Neural cell (in vitro differentiated cells): ENCODE data around the gene PTK7. TPM values are rescaled to one million over a fixed set of nuclear protein-coding genes. Genes with fewer than 3 reads are reported as not detected.

ENCODE experiments used
- H2AFZ ChIP-seq: fragments of 200-600, 300-800 bp; sonication (generic), shearing (Covaris generic); 2 replicates; pipeline ENCODE4 v1.6.0; 2014; ENCODE audit warnings: low read depth, mild to moderate bottlenecking, antibody characterized with exemption, low read length, moderate library complexity
- H3F3A ChIP-seq: fragments of 200-600 bp; shearing (Covaris generic); 2 replicates; pipeline ENCODE4 v1.6.1; 2016; ENCODE audit warnings: mild to moderate bottlenecking, moderate library complexity, mixed read lengths, antibody characterized with exemption, low read length; ENCODE audit not compliant: insufficient read depth, poor library complexity, severe bottlenecking
- H3K27ac ChIP-seq: fragments of 200-600, 300-800 bp; sonication (generic), shearing (Covaris generic); 2 replicates; pipeline ENCODE4 v1.5.1; 2014; ENCODE audit warnings: mild to moderate bottlenecking, low read length, moderate library complexity
- H3K27me3 ChIP-seq: fragments of 300-800, 200-600 bp; sonication (generic), shearing (Covaris generic); 2 replicates; pipeline ENCODE4 v1.6.0; 2014; ENCODE audit warnings: mild to moderate bottlenecking, low read depth, low read length, moderate library complexity; ENCODE audit not compliant: insufficient read depth
- H3K36me3 ChIP-seq: fragments of 300-800, 200-600 bp; sonication (generic), shearing (Covaris generic); 2 replicates; pipeline ENCODE4 v1.5.1; 2014; ENCODE audit warnings: mild to moderate bottlenecking, antibody characterized with exemption, low read length, moderate library complexity; ENCODE audit not compliant: insufficient read depth
- H3K4me2 ChIP-seq: fragments of 300-800, 200-600 bp; sonication (generic), shearing (Covaris generic); 2 replicates; pipeline ENCODE4 v1.6.0; 2014; ENCODE audit warnings: mild to moderate bottlenecking, low read length
- H3K4me3 ChIP-seq: fragments of 300-800, 200-600 bp; sonication (generic), shearing (Covaris generic); 2 replicates; pipeline ENCODE4 v1.5.1; 2014; ENCODE audit warnings: mild to moderate bottlenecking, low read length, moderate library complexity
- H3K79me2 ChIP-seq: fragments of 200-600 bp; shearing (Covaris generic); replicated peaks from 2 replicates; pipeline ENCODE4 v1.6.0; 2014; ENCODE audit warnings: mild to moderate bottlenecking, low read length, moderate library complexity; ENCODE audit not compliant: insufficient read depth
- H3K9ac ChIP-seq: fragments of 300-800, 200-600 bp; sonication (generic), shearing (Covaris generic); 2 replicates; pipeline ENCODE4 v1.6.1; 2016; ENCODE audit warnings: mild to moderate bottlenecking, low read length, mixed read lengths
- H3K9me2 ChIP-seq: fragments of 200-600 bp; shearing (Covaris generic); 2 replicates; pipeline ENCODE4 v1.6.1; 2016; ENCODE audit warnings: mild to moderate bottlenecking, low read length, mixed read lengths; ENCODE audit not compliant: insufficient read depth
- H3K9me3 ChIP-seq: fragments of 200-600, 300-800 bp; sonication (generic), shearing (Covaris generic); 2 replicates; pipeline ENCODE4 v1.6.1; 2016; ENCODE audit warnings: mild to moderate bottlenecking, mixed run types, low read length, moderate library complexity, mixed read lengths
- H4K20me1 ChIP-seq: fragments of 200-600 bp; shearing (Covaris generic); 2 replicates; pipeline ENCODE4 v1.6.1; 2016; ENCODE audit warnings: mild to moderate bottlenecking, mixed run types; ENCODE audit not compliant: insufficient read depth
- CTCF ChIP-seq: fragments of 450-650 bp; IDR thresholded peaks from 2 replicates; pipeline ENCODE4 v1.5.1; 2014; ENCODE audit warnings: antibody characterized with exemption, mild to moderate bottlenecking, moderate library complexity; ENCODE audit not compliant: poor library complexity, severe bottlenecking
- EP300 ChIP-seq: fragments of 450-650 bp; conservative IDR thresholded peaks from 2 replicates; pipeline ENCODE4 v1.6.1; 2014; ENCODE audit warnings: antibody characterized with exemption, mild to moderate bottlenecking, moderate library complexity; ENCODE audit not compliant: poor library complexity, severe bottlenecking
- EZH2 ChIP-seq: fragments of 200-600, 300-800 bp; shearing (Covaris generic), sonication (generic); IDR thresholded peaks from 2 replicates; pipeline ENCODE4 v1.6.1; 2014; ENCODE audit warnings: antibody characterized with exemption, low read length, borderline replicate concordance, mild to moderate bottlenecking; ENCODE audit not compliant: insufficient read depth, poor library complexity, severe bottlenecking
- MXI1 ChIP-seq: fragments of 450-650 bp; conservative IDR thresholded peaks from 2 replicates; pipeline ENCODE4 v1.6.1; 2014; ENCODE audit warnings: antibody characterized with exemption, mild to moderate bottlenecking; ENCODE audit not compliant: poor library complexity, severe bottlenecking
- POLR2AphosphoS5 ChIP-seq: IDR thresholded peaks from 2 replicates; pipeline ENCODE4 v1.6.1; 2012
- RAD21 ChIP-seq: fragments of 450-650 bp; conservative IDR thresholded peaks from 2 replicates; pipeline ENCODE4 v1.6.1; 2014; ENCODE audit warnings: antibody characterized with exemption, mild to moderate bottlenecking, moderate library complexity
- REST ChIP-seq: IDR thresholded peaks from 2 replicates; pipeline ENCODE4 v1.6.1; 2012; ENCODE audit warnings: borderline replicate concordance
- SMC3 ChIP-seq: fragments of 450-650 bp; conservative IDR thresholded peaks from 2 replicates; pipeline ENCODE4 v1.6.1; 2014; ENCODE audit warnings: antibody characterized with exemption, mild to moderate bottlenecking, moderate library complexity; ENCODE audit not compliant: poor library complexity
- TAF1 ChIP-seq: IDR thresholded peaks from 2 replicates; pipeline ENCODE4 v1.6.1; 2012; ENCODE audit warnings: low read depth
- polyA plus RNA-seq: library from polyadenylated mRNA; depleted of rRNA; stranded (reverse); fragments of >200 nt; gene quantifications from 2 replicates; pipeline ENCODE4 v1.2.3, GENCODE V29; 2014

The PTK7 gene
- polyA plus RNA-seq, 1 donor from 2014 or later: 32.5 TPM

- no peaks in the 10 kb centered on the region for H3K9me3 ChIP-seq
- no peak for TF ChIP-seq RAD21
- no peak for TF ChIP-seq TAF1
- TF ChIP-seq POLR2AphosphoS5: no peak
- no peak for TF ChIP-seq MXI1
- no peak for TF ChIP-seq EZH2
- no peak for TF ChIP-seq SMC3
- no peak for TF ChIP-seq REST
- TF ChIP-seq CTCF: no peak
- no peak for TF ChIP-seq EP300
- no peaks in the 10 kb centered on the region for H3K27me3 ChIP-seq
- H3K4me3 ChIP-seq: no peak overlapping the region
- H2AFZ ChIP-seq: no peak overlapping the region
- H3K79me2 ChIP-seq: no peaks in the 10 kb centered on the region
- no peak overlapping the region for H3K9ac ChIP-seq
- H3K4me2 ChIP-seq: no peak overlapping the region
- no peaks in the 10 kb centered on the region for H3F3A ChIP-seq
- H4K20me1 ChIP-seq: no peaks in the 10 kb centered on the region
- H3K36me3 ChIP-seq: no peaks in the 10 kb centered on the region
- H3K9me2 ChIP-seq: no peaks in the 10 kb centered on the region
- H3K27ac ChIP-seq: no peak overlapping the region
Observed at GRCh38 chr6:43036712-43037111, 39.4 kb upstream of the PTK7 start.

- TF ChIP-seq MXI1 (no peak), TAF1 (no peak), EZH2 (no peak), CTCF (no peak), EP300 (no peak), SMC3 (no peak), POLR2AphosphoS5 (no peak), RAD21 (no peak), REST (no peak)
- H3K9me2 ChIP-seq: no peaks in the 10 kb centered on the region
- no peaks in the 10 kb centered on the region for H4K20me1 ChIP-seq
- H3K27ac ChIP-seq: no peak overlapping the region
- H3K36me3 ChIP-seq: no peaks in the 10 kb centered on the region
- no peaks in the 10 kb centered on the region for H3F3A ChIP-seq
- H3K4me2 ChIP-seq: no peak overlapping the region
- H3K79me2 ChIP-seq: no peaks in the 10 kb centered on the region
- H2AFZ ChIP-seq: no peak overlapping the region
- H3K27me3 ChIP-seq: no peaks in the 10 kb centered on the region
- H3K9me3 ChIP-seq: no peaks in the 10 kb centered on the region
- no peak overlapping the region for H3K4me3 ChIP-seq
- H3K9ac ChIP-seq: no peak overlapping the region
Observed at GRCh38 chr6:43037197-43037596, 38.9 kb upstream of the PTK7 start.
